ENCODE results near the gene DNAH17. TPM values are rescaled to one million over a fixed set of nuclear protein-coding genes. Genes with fewer than 3 reads are reported as not detected.

The DNAH17 gene
- total RNA-seq, 1 donor from 2014 or later = 1.3 TPM

DNA sequence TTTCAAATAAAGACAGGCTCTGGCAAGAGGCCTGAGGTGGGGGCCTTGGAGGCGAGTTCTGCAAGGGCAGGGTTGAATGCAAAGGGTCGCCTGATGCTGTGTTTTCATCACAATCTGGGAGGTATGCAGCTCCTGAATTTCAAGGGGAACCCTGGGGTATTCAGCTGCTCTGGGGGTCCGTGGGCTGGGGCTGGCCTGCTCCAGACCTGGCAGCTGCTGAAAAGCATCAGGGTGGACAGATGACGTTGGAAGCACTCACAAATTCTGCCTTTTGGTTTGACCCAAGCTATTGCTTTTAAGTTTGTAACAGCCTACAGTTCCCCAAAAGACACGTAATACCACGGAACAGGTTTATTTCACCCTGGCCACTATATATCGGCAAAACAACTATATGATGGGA lies 1.3 kb downstream of the DNAH17 start:
- Mint-ChIP-seq H3K36me3 (ENCODE audit: unreplicated experiment) (no peaks in the 10 kb centered on the region), H3K9me3 (ENCODE audit: unreplicated experiment) (no peaks in the 10 kb centered on the region), H3K27ac (ENCODE audit: unreplicated experiment) (no peak overlapping the region)

DNA sequence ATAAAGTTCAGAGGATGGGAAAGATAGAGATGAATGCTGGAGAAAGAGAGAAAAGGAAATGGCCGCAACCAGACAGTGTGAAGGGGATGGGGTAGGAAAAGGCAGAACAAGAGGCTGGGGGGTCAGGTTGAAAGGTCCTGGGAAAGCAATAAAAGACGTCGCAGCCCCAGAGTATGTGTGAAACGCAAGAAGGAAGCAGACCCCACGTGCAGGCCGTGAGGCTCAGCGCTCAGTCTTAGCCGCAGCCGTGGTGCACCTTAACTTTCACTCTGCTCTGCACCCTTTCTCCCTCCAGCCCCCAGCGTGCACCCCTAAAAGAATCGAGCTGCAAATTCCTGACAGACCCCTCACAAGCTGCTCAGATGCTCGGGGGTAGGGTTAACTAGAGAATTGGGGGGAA lies 1.9 kb downstream of the DNAH17 start:
- peaks cover 3% of the 10 kb centered on the region for H3K27me3 Mint-ChIP-seq (ENCODE audit: unreplicated experiment)
- no peaks in the 10 kb centered on the region for H3K9me3 Mint-ChIP-seq (ENCODE audit: unreplicated experiment)
- no peak overlapping the region for H3K27ac Mint-ChIP-seq (ENCODE audit: unreplicated experiment)
- no peaks in the 10 kb centered on the region for H3K4me1 Mint-ChIP-seq (ENCODE audit: low read depth, unreplicated experiment)
- TF ChIP-seq, protein P1, sequence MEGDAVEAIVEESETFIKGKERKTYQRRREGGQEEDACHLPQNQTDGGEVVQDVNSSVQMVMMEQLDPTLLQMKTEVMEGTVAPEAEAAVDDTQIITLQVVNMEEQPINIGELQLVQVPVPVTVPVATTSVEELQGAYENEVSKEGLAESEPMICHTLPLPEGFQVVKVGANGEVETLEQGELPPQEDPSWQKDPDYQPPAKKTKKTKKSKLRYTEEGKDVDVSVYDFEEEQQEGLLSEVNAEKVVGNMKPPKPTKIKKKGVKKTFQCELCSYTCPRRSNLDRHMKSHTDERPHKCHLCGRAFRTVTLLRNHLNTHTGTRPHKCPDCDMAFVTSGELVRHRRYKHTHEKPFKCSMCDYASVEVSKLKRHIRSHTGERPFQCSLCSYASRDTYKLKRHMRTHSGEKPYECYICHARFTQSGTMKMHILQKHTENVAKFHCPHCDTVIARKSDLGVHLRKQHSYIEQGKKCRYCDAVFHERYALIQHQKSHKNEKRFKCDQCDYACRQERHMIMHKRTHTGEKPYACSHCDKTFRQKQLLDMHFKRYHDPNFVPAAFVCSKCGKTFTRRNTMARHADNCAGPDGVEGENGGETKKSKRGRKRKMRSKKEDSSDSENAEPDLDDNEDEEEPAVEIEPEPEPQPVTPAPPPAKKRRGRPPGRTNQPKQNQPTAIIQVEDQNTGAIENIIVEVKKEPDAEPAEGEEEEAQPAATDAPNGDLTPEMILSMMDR (IDR thresholded peaks at IDR 0.05; ENCODE audit: partially characterized antibody, unreplicated experiment) = no peak
- no peak overlapping the region for H3K4me3 Mint-ChIP-seq (ENCODE audit: unreplicated experiment)
- H3K36me3 Mint-ChIP-seq (ENCODE audit: unreplicated experiment) = no peaks in the 10 kb centered on the region
- no peak for DNase-seq

More for the DNA sequence above, 1.3 kb downstream of the DNAH17 start:
- Mint-ChIP-seq H3K4me3 (ENCODE audit: unreplicated experiment) (no peak overlapping the region), H3K4me1 (ENCODE audit: low read depth, unreplicated experiment) (no peaks in the 10 kb centered on the region), H3K27me3 (ENCODE audit: unreplicated experiment) (peaks cover 3% of the 10 kb centered on the region)
- TF ChIP-seq, protein P1 (IDR thresholded peaks at IDR 0.05; ENCODE audit: partially characterized antibody, unreplicated experiment) = no peak
- no peak for DNase-seq

DNA sequence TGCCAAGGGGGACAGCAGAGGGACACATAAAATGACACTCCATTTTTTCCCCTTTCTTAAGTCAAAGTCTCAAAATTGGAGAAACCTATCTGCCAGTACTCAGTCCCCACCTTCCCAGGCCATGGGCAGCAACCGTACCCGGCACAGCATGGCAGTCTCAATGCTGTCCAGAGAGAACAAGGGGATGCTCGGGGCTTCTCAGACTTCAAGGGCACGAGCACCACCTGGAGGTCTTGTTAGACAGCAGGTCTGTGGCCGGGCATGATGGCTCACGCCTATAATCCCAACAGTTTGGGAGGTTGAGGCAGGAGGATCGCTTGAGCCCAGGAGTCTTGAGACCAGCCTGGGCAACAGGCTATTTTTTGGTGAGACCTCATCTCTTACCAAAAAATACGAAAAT lies 3.2 kb downstream of the DNAH17 start:
- Mint-ChIP-seq H3K4me3 (ENCODE audit: unreplicated experiment) (no peak overlapping the region), H3K9me3 (ENCODE audit: unreplicated experiment) (no peaks in the 10 kb centered on the region), H3K27me3 (ENCODE audit: unreplicated experiment) (peaks cover 3% of the 10 kb centered on the region), H3K4me1 (ENCODE audit: low read depth, unreplicated experiment) (no peaks in the 10 kb centered on the region), H3K27ac (ENCODE audit: unreplicated experiment) (no peak overlapping the region), H3K36me3 (ENCODE audit: unreplicated experiment) (no peaks in the 10 kb centered on the region)
- DNase-seq = no peak
- TF ChIP-seq, protein P1 (IDR thresholded peaks at IDR 0.05; ENCODE audit: partially characterized antibody, unreplicated experiment) = no peak

DNA sequence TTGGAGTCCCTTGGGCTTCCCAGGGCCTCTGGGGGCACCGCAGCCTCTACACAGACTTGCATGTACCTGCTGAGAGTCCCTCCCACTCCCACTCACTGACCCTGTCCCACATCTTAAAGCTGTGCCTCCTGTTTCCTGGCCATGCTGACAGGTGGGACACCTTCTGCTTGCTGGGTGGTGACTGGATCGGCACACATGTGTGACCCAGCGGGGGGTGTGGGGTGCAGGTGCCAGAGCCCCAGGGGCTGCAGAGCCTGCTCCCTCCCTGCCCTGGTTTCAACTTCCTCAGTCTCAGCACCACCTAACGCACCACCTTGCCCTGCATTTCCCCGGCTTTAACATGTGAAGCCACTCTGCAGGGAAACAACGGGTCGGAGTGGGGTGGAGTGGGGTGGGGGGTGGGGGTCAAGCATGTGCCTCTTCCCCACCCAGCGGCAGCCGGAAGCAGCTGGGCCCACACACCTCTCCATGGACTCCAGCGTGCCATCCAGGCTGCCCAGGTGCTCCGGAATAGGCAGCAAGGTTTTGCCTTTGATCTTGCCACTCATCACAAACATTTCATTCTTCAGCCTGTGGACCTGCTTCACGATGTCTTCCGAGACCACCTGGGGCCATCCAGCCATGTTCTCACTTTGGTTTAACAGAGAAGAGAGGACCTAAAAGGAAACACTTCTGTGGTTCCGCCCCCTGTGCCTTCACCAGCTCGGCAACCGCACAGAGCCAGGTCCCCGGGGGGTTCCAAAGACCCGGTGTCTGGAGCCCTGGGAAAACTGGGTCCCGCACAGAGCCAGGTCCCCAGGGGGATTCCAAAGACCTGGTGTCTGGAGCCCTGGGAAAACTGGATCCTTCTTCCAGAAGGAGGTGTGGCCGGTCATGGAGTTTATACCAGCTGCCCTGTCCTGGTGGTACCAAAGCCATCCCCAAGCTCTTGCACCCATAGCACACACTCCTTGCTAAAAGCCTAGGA lies 4.7 kb downstream of the DNAH17 start:
- Mint-ChIP-seq H3K4me3 (ENCODE audit: unreplicated experiment) (no peak overlapping the region), H3K4me1 (ENCODE audit: low read depth, unreplicated experiment) (no peaks in the 10 kb centered on the region), H3K27ac (ENCODE audit: unreplicated experiment) (no peak overlapping the region), H3K27me3 (ENCODE audit: unreplicated experiment) (peaks cover 3% of the 10 kb centered on the region), H3K36me3 (ENCODE audit: unreplicated experiment) (no peaks in the 10 kb centered on the region), H3K9me3 (ENCODE audit: unreplicated experiment) (no peaks in the 10 kb centered on the region)
- TF ChIP-seq, protein P1 (IDR thresholded peaks at IDR 0.05; ENCODE audit: partially characterized antibody, unreplicated experiment) = no peak
- DNase-seq = no peak

DNA sequence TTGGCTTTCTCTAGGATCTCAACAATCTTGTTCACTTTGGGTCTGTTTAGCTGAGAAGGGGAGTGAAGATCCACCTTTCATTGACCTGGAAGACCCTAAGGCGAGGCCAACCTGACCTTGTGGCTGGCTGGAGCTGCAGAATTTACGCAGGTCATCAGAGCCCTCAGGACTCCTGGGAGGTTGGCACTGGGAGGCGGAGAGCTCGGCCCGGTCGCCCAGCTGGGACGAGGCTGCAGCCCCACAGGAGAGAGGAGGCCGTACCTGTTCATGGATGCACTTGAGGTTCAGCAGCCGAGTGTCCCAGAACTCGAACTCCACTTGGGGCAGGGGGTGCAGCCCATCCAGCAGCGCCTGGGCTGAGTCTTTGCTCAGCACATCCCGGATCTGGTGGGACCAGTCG lies 5.9 kb downstream of the DNAH17 start:
- no peaks in the 10 kb centered on the region for H3K4me1 Mint-ChIP-seq (ENCODE audit: low read depth, unreplicated experiment)
- TF ChIP-seq, protein P1 (IDR thresholded peaks at IDR 0.05; ENCODE audit: partially characterized antibody, unreplicated experiment) = no peak
- no peak overlapping the region for H3K27ac Mint-ChIP-seq (ENCODE audit: unreplicated experiment)
- no peak overlapping the region for H3K4me3 Mint-ChIP-seq (ENCODE audit: unreplicated experiment)
- peaks cover 2% of the 10 kb centered on the region for H3K27me3 Mint-ChIP-seq (ENCODE audit: unreplicated experiment)
- no peaks in the 10 kb centered on the region for H3K36me3 Mint-ChIP-seq (ENCODE audit: unreplicated experiment)
- DNase-seq = no peak
- peaks cover 5% of the 10 kb centered on the region for H3K9me3 Mint-ChIP-seq (ENCODE audit: unreplicated experiment)
